Mammary epithelial cell (primary cell): Measurements from ENCODE around the gene PDE7B.
A peak's percentile ranks its signal among the peaks of the same experiment; 100 is the strongest.

Experiments
- EZH2 ChIP-seq: IDR thresholded peaks from 2 replicates; pipeline ENCODE4 v1.6.1; 2012; ENCODE audit warnings: low read length, inconsistent platforms, borderline replicate concordance
- TF ChIP-seq, protein P1 (sequence below), 2 donors: IDR thresholded peaks in 1 of 2; conservative IDR thresholded peaks in 1 of 2; 2 replicates each; pipeline ENCODE4 v1.5.1; 2011 to 2012; ENCODE audit warnings: inconsistent platforms in 2 of 2, low read length in 2 of 2, mild to moderate bottlenecking in 2 of 2, control low read depth in 1 of 2, low read depth in 1 of 2; ENCODE audit not compliant: insufficient read depth in 1 of 2; ENCODE audit errors: extremely low read depth in 1 of 2

DNA sequence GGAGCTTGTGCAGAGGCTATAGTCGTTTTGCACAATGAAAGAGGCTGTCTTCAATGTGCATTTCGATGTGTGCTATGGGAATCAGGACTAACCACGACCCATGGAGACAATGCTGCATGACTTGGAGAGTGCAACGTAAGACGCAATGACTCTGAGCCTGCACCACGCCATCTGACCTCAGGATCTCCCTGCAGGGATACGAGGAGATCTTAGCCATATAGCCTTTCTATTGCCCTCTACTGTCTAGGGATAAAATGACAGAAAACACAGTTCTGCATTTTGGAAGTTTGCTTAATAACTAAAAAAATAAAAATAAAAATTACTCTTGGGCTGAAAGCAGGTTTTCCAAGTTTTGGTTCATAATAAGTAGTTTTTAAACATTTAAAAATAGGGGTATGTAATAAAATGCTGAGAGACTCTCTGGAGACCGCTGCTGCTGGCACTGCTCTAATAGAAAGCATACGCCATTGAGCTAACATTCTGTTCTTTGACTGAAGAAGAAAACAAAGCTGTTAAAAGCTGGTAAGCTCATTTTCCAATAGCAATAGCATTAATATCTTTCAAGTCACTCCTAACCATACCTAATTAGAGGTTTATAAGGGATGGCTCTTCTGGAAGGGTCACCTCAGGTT is 87.2 kb downstream of the PDE7B start:
- TF ChIP-seq, protein P1, sequence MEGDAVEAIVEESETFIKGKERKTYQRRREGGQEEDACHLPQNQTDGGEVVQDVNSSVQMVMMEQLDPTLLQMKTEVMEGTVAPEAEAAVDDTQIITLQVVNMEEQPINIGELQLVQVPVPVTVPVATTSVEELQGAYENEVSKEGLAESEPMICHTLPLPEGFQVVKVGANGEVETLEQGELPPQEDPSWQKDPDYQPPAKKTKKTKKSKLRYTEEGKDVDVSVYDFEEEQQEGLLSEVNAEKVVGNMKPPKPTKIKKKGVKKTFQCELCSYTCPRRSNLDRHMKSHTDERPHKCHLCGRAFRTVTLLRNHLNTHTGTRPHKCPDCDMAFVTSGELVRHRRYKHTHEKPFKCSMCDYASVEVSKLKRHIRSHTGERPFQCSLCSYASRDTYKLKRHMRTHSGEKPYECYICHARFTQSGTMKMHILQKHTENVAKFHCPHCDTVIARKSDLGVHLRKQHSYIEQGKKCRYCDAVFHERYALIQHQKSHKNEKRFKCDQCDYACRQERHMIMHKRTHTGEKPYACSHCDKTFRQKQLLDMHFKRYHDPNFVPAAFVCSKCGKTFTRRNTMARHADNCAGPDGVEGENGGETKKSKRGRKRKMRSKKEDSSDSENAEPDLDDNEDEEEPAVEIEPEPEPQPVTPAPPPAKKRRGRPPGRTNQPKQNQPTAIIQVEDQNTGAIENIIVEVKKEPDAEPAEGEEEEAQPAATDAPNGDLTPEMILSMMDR (conservative IDR thresholded peaks at IDR 0.05 in 1 of 2, IDR thresholded peaks at IDR 0.05 in 1 of 2; ENCODE audit: extremely low read depth in 1 of 2, insufficient read depth in 1 of 2, low read depth in 1 of 2, low read length in 2 of 2), result peak; percentile 30 to 51
- no peak for TF ChIP-seq EZH2
